Activated CD4-positive, alpha-beta T cell treated with anti-CD3 and anti-CD28 coated beads, Interleukin-2, amount 10 ng/mL, durations not matched to agents 7 days and 5 days (primary cell): ENCODE measurements around the gene CEP170. TPM values are rescaled to one million over a fixed set of nuclear protein-coding genes. Genes with fewer than 3 reads are reported as not detected.
"Not testable (repeated sequence)": the region's sequence is repeated elsewhere in the genome, so short reads cannot be mapped to it uniquely, and the experiment has no call there.

Source experiments
- CTCF ChIA-PET: fragments of 350-600 bp; sonication (Branson Sonifier 250); formaldehyde crosslinking; loops from one replicate; lab custom pipeline; 2021; ENCODE audit warnings: antibody characterized with exemption; lab: Charles Lee
- POLR2A ChIA-PET: fragments of 350-600 bp; sonication (Branson Sonifier 250); formaldehyde crosslinking; loops from one replicate; lab custom pipeline; 2021; ENCODE audit warnings: antibody characterized with exemption; lab: Charles Lee
- DNase-seq: peaks from one replicate; pipeline ENCODE4 v3.0.0-alpha.2; 2020
- H3K27ac Mint-ChIP-seq: one replicate; pipeline ENCODE4 v1.8.0; 2021; ENCODE audit warnings: mild to moderate bottlenecking, moderate library complexity, mixed read lengths
- H3K27me3 Mint-ChIP-seq: one replicate; pipeline ENCODE4 v1.8.0; 2021; ENCODE audit warnings: mixed read lengths
- H3K36me3 Mint-ChIP-seq: one replicate; pipeline ENCODE4 v1.8.0; 2021; ENCODE audit warnings: low read depth, mixed read lengths
- H3K4me1 Mint-ChIP-seq: one replicate; pipeline ENCODE4 v1.8.0; 2021; ENCODE audit warnings: mixed read lengths
- H3K4me3 Mint-ChIP-seq: one replicate; pipeline ENCODE4 v1.8.0; 2021; ENCODE audit warnings: mild to moderate bottlenecking, moderate library complexity, mixed read lengths
- H3K9me3 Mint-ChIP-seq: one replicate; pipeline ENCODE4 v1.8.0; 2021; ENCODE audit warnings: mixed read lengths
- total RNA-seq, 2 experiments: library from RNA; stranded (reverse); gene quantifications; one replicate each; pipeline ENCODE4 v1.2.3, GENCODE V29; 2021

CEP170 gene
- total RNA-seq, 2 experiments from 2014 or later: 32.1 to 39.8 TPM

DNA sequence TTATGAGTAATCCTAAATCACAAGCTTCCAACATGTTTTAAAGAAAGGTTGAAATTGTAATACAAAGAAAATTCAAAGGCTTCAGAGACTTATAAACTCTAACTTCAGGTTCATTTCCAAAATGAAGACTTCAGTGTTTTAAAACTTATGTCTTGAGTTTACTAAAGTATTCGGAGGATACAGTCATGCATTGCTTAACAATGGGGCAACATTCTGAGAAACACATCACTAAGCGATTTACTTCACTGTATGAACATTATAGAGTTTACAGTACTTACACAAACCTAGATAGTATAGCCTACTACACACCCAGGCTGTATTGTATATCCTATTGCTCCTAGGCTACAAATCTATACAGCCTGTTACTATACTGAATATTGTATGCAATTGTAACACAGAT is 38.3 kb downstream of the CEP170 start:
- Mint-ChIP-seq H3K27me3 (no peaks in the 10 kb centered on the region), H3K4me1 (no peaks in the 10 kb centered on the region), H3K4me3 (no peak overlapping the region), H3K27ac (no peak overlapping the region), H3K9me3 (peaks cover 2% of the 10 kb centered on the region), H3K36me3 (peaks cover 36% of the 10 kb centered on the region)
- ChIA-PET POLR2A (no interaction called here), CTCF (no interaction called here)
- no peak for DNase-seq

DNA sequence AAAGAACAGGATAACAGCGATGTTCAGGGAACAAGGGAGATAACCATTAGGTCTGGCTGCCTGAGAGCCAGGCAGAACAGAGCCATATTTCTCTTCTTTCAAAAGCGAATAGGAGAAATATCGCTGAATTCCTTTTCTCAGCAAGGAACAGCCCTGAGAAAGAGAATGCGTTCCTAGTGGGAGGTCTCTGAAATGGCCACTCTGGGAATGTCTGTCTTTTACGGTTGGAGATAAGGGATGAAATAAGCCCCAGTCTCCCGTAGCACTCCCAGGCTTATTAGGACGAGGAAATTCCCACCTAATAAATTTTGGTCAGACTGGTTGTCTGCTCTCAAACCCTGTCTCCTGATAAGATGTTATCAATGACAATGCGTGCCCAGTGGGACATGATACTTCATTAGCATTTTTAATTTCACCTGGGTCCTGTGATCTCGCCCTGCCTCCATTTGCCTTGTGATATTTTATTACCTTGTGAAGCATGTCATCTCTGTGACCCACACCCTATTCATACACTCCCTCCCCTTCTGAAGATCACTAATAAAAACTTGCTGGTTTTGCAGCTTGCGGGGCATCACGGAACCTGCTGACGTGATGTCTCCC is 39.7 kb downstream of the CEP170 start:
- H3K27me3 Mint-ChIP-seq, H3K4me3 Mint-ChIP-seq: not testable (repeated sequence)

DNA sequence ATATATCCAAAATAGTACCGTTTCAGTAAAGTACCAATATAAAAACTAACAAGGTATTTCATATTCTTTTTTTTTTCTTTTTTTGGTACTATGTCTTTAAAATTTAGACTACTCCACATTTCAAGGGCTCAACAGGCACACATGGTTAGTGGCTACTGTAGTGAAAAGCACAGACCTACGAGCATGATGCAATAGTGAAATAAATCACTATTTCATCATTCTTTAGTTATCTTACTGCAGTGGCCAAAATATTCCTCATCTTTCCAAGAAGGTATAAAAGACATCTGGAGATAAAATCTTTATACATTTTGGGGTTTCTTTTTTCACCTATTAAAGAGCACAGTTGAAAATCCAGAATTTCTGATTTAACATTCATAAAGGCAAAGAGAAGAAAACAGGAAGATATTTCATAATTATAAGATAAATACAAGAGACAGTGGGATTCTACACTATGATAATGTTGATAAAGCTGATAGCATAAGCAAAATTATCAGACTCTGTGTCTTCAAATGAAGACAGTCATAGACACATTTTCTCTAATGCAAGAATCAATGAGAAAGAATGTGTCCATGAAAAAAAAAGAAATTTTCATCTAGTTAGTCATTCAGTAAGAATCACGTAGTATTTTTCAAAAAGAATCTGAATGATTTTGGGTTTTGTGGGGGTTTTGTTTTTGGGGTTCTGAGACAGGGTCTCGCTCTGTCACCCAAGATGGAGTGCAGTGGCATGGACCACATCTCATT is 41.9 kb downstream of the CEP170 start:
- no peak for DNase-seq
- Mint-ChIP-seq H3K4me3 (no peak overlapping the region), H3K4me1 (no peaks in the 10 kb centered on the region), H3K9me3 (no peaks in the 10 kb centered on the region), H3K27me3 (no peaks in the 10 kb centered on the region), H3K36me3 (peaks cover 15% of the 10 kb centered on the region), H3K27ac (no peak overlapping the region)
- CTCF ChIA-PET: no interaction called here
- POLR2A ChIA-PET: no interaction called here

More for the DNA sequence above, 39.7 kb downstream of the CEP170 start:
- DNase-seq, H3K4me1 Mint-ChIP-seq, H3K27ac Mint-ChIP-seq, H3K9me3 Mint-ChIP-seq, POLR2A ChIA-PET: not testable (repeated sequence)
- peaks cover 24% of the 10 kb centered on the region for H3K36me3 Mint-ChIP-seq
- CTCF ChIA-PET: interaction anchor here (0.6 kb wide), 1 partner anchor 1732 kb away, joined by 4 read pairs; no protein-coding TSS in a partner anchor

DNA sequence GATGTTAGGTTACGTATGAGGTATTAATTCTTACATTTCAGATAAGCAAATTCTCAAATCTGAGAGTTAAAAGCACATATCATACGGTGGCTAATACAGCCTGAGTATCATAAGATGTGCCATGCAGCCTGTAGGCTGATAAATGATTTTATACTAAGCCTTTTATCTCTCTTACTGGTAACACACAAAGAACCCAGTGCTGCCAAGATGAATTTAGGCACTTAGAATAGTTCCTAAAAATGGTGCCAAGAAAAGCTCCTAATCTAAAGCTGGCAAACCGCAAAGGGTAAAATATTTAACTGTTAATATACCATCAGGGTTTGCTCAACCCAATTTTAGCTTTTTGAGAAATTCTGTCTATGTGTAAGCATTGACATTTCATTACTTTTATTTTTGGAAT is 43.1 kb downstream of the CEP170 start:
- POLR2A ChIA-PET, H3K9me3 Mint-ChIP-seq, H3K36me3 Mint-ChIP-seq, H3K4me1 Mint-ChIP-seq, DNase-seq, H3K27me3 Mint-ChIP-seq, CTCF ChIA-PET, H3K27ac Mint-ChIP-seq, H3K4me3 Mint-ChIP-seq: not testable (repeated sequence)

DNA sequence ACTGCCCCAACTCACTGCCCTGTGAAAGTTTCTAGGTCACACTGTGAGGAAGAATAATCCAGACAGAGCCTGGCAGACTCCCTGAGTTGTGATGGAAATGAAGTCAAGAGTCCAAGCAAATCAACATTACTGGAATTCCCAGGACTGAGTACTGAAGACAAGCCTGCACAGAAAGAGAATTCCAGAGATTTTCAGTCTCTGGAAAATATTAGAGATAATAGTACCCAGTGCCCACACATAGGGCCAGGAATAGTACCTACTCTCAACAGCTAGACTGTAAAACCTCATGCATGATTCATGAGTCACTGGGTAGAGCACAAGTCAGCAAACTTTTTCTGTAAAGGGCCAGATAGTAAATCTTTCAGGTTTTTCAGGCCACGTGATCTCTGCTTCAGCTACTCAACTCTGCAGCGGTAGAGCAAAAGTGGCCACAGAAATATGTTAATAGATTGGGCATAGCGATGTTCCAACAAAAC is 50.0 kb downstream of the CEP170 start:
- H3K9me3 Mint-ChIP-seq, POLR2A ChIA-PET, CTCF ChIA-PET, H3K27ac Mint-ChIP-seq, H3K27me3 Mint-ChIP-seq, H3K4me1 Mint-ChIP-seq, DNase-seq, H3K4me3 Mint-ChIP-seq, H3K36me3 Mint-ChIP-seq: not testable (repeated sequence)

DNA sequence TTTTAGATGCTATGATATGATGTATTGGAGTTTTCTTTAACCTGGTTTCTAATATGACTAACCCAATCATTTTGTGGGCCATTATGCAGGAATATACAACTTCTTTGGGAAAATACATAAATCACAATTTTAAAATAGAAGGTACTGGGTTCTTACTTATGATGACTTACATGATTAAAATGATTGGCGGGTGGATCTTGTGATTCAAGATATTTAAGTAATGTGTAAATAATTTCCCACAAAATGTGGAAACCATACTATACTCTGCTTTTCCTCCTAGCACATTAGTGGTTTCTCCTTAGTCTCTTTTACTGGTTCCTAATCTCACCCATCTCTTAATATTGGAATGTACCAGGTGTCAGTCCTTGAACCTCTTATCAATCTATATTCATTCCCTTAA is 50.7 kb downstream of the CEP170 start:
- POLR2A ChIA-PET, CTCF ChIA-PET, DNase-seq, H3K4me1 Mint-ChIP-seq, H3K4me3 Mint-ChIP-seq, H3K36me3 Mint-ChIP-seq, H3K27ac Mint-ChIP-seq, H3K27me3 Mint-ChIP-seq, H3K9me3 Mint-ChIP-seq: not testable (repeated sequence)

DNA sequence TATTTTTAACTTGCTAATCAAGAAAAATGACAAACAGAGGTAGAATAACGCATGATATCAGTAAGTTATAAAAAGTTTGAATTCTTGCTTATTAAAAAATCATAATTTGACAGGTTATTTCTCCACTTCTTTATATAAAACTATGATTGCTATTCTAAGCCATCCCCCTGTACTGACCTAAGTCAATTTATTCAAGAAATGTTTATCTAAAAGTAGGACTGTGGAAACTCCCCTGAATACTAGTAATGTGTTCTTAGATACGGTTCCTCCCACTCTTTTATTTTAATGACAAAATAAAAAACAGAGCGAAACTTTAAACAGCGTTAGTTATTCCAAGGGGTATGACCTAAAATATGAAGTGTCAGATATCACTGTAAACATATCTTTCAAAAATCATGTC is 51.9 kb downstream of the CEP170 start:
- H3K4me3 Mint-ChIP-seq, H3K27ac Mint-ChIP-seq, H3K4me1 Mint-ChIP-seq, H3K36me3 Mint-ChIP-seq, POLR2A ChIA-PET, CTCF ChIA-PET, DNase-seq, H3K27me3 Mint-ChIP-seq, H3K9me3 Mint-ChIP-seq: not testable (repeated sequence)

DNA sequence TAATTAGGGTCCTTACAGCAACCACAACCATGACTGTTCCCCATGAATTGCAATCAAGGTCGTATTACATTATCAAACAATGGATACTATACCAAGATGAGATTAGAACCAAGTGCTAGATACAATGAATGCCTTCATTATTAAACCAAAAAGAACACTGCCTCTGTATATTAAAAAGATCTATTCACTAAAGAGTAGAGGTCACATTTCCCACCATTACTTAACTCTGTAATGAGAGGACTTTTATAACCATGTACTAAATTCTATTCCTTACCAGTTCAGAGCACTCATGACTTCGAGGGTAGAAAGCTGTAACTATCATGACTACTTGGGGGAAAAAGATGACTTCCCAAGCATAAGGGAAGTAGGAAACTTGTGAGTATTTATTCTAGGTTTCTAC is 53.8 kb downstream of the CEP170 start:
- CTCF ChIA-PET, H3K4me3 Mint-ChIP-seq, H3K9me3 Mint-ChIP-seq, POLR2A ChIA-PET, H3K4me1 Mint-ChIP-seq, H3K27ac Mint-ChIP-seq, DNase-seq, H3K27me3 Mint-ChIP-seq: not testable (repeated sequence)
- peaks cover 12% of the 10 kb centered on the region for H3K36me3 Mint-ChIP-seq

DNA sequence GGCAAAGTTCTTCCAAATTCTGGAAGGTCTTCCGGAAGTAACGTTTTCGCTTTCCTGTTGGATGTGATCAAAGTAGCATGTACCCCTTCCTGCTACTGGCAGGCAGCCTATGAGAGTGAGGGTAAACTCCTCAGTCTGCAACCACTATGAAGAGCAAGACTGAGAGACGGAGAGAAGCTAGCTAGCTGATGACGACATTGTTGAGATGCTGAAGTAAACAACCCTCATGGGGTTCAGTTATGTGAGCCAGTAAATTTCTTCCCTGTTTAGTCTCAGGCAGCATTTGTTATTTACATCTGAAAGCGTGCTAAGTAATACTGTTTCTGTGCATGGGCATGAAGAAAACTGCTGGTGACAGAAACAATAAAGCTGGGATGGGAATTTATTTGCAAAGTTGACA is 57.6 kb downstream of the CEP170 start:
- H3K36me3 Mint-ChIP-seq: peaks cover 12% of the 10 kb centered on the region
- DNase-seq, H3K4me3 Mint-ChIP-seq, H3K9me3 Mint-ChIP-seq, H3K27ac Mint-ChIP-seq, CTCF ChIA-PET, H3K4me1 Mint-ChIP-seq, H3K27me3 Mint-ChIP-seq, POLR2A ChIA-PET: not testable (repeated sequence)

DNA sequence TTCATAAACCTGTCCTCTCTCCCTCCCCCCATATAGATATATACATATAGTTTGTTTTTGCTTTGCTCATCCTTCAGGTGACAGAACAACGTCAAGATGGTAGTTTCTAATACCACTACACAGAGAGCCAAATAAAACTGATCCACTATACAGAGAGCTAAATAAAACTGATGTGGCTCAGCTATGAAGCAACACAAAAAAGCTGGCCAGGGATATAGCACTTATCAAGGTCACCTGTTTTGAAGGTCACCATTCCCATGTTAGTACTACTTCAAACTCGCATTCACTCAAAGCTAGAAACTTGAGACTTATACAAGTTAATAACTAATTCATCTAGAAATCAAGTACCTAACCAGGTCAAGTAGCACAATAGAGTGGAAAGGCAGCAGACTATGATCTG is 61.8 kb downstream of the CEP170 start:
- H3K27ac Mint-ChIP-seq, H3K27me3 Mint-ChIP-seq, H3K4me3 Mint-ChIP-seq, H3K4me1 Mint-ChIP-seq, POLR2A ChIA-PET, CTCF ChIA-PET, DNase-seq, H3K9me3 Mint-ChIP-seq: not testable (repeated sequence)
- peaks cover 18% of the 10 kb centered on the region for H3K36me3 Mint-ChIP-seq

DNA sequence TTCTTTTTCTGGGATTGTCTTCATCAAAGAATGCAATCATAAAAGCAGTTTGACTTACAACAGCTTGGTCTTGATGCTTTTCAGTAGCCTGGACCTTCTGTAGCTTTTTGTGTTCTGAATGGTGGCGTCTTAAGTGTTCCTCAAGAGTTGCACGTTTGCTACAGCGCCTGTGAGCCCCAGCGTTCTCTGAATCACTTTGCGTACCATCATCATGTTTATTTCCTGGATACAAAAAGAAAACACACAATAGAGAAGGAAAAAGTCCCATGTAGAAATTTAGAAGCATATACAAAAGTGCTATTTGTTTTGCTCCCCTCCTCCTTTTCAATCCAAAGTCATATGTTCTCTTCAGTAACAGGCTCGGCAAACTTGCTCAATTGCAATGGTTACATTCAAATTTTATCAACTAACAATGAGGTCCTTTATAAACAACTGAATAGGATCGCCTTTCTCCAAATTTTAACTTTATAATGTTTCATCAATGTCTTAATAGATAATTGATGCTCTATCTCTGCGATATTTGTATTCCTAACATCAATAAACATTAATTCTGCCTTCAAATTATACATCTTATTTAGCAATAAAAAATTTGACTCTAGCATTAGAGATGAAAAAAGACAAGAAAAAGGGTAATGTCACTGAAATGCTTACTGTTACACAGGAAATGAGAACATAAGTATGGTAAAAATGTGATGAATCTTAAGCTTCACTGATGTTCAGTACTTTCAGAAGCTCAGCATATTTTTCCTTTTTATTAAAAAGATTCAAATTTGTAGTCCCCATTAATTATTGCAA is 68.7 kb downstream of the CEP170 start:
- H3K4me1 Mint-ChIP-seq, POLR2A ChIA-PET, H3K27ac Mint-ChIP-seq, H3K27me3 Mint-ChIP-seq, H3K9me3 Mint-ChIP-seq, H3K4me3 Mint-ChIP-seq, DNase-seq, CTCF ChIA-PET: not testable (repeated sequence)
- H3K36me3 Mint-ChIP-seq: peaks cover 29% of the 10 kb centered on the region

DNA sequence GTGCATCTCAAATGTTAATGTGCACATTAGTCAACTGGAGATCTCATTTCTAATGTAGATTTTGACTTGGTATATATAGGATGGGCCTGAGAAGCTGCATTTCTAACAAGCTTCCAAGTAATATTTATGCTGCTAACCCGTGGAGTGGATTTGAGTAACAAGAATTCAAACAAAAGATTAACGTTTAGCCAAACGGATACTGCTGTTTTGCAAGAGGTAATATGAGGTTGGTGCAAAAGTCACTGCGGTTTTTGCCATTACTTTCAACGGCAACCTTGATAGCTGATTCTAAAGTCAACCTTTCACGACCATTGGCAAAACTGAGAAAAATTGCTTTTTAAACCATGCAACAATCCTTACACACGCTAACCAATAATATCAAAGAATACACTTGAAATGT is 70.3 kb downstream of the CEP170 start:
- H3K36me3 Mint-ChIP-seq: peaks cover 35% of the 10 kb centered on the region
- CTCF ChIA-PET, H3K27me3 Mint-ChIP-seq, H3K27ac Mint-ChIP-seq, H3K4me3 Mint-ChIP-seq, POLR2A ChIA-PET, DNase-seq, H3K9me3 Mint-ChIP-seq: not testable (repeated sequence)
- peaks cover 15% of the 10 kb centered on the region for H3K4me1 Mint-ChIP-seq

DNA sequence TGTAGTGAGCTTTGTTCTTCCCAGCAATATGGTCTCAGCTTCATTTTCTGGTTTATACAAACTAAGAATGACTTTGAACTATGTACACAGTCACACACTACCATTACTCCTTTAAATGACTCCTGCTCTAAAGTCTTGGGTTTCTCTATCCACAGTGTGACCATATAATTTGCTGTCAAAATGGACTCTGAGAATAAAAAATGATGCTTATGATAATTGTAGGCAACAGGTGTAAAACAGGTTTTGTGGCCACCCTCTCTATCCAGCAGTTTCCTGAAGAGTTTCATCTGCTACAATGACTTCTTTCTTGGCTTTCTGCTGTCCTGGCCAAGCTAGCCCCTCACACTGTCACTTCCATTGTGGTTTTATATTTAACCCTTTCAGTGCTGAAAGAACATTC is 71.4 kb downstream of the CEP170 start:
- POLR2A ChIA-PET, H3K4me3 Mint-ChIP-seq, H3K27me3 Mint-ChIP-seq, H3K9me3 Mint-ChIP-seq, H3K27ac Mint-ChIP-seq, DNase-seq, CTCF ChIA-PET: not testable (repeated sequence)
- Mint-ChIP-seq H3K4me1 (peaks cover 23% of the 10 kb centered on the region), H3K36me3 (peaks cover 41% of the 10 kb centered on the region)
